Osteoblast (primary cell): ENCODE measurements around the gene MYB. TPM values are rescaled to one million over a fixed set of nuclear protein-coding genes. Genes with fewer than 3 reads are reported as not detected.

ENCODE experiments used
- DNase-seq: peaks from one replicate; pipeline ENCODE4 v3.0.0; 2011; ENCODE audit warnings: low spot score, mixed read lengths; ENCODE audit not compliant: insufficient read length; ENCODE audit errors: missing footprints
- H2AFZ ChIP-seq: 2 replicates; pipeline ENCODE4 v1.6.0; 2011; ENCODE audit warnings: mild to moderate bottlenecking, low read length
- H3K27ac ChIP-seq: 2 replicates; pipeline ENCODE4 v1.5.1; 2011; ENCODE audit warnings: mild to moderate bottlenecking, low read depth, low read length, moderate library complexity
- H3K27me3 ChIP-seq: 2 replicates; pipeline ENCODE4 v1.6.0; 2012; ENCODE audit warnings: mild to moderate bottlenecking, control low read depth, inconsistent platforms, low read length, moderate library complexity; ENCODE audit not compliant: insufficient read depth
- H3K36me3 ChIP-seq: 2 replicates; pipeline ENCODE4 v1.5.1; 2011; ENCODE audit warnings: mild to moderate bottlenecking, low read length, control low read depth, moderate library complexity; ENCODE audit not compliant: insufficient read depth
- H3K4me1 ChIP-seq: 2 replicates; pipeline ENCODE4 v1.5.1; 2011; ENCODE audit warnings: mild to moderate bottlenecking, low read length, control low read depth, moderate library complexity; ENCODE audit not compliant: insufficient read depth
- H3K4me2 ChIP-seq: 2 replicates; pipeline ENCODE4 v1.6.0; 2011; ENCODE audit warnings: mild to moderate bottlenecking, low read length; ENCODE audit not compliant: insufficient read depth
- H3K4me3 ChIP-seq: fragments of 200-600 bp; sonication (generic); 3 replicates; pipeline ENCODE4 v1.5.1; 2012; ENCODE audit warnings: mild to moderate bottlenecking, low read length, inconsistent platforms; ENCODE audit not compliant: insufficient read depth
- H3K79me2 ChIP-seq: 2 replicates; pipeline ENCODE4 v1.6.0; 2012; ENCODE audit warnings: mild to moderate bottlenecking, low read length, control low read depth, inconsistent platforms; ENCODE audit not compliant: insufficient read depth
- H3K9me3 ChIP-seq: 2 replicates; pipeline ENCODE4 v1.5.1; 2011; ENCODE audit warnings: low read depth, low read length, control low read depth
- H4K20me1 ChIP-seq: 2 replicates; pipeline ENCODE4 v1.6.0; 2012; ENCODE audit warnings: mild to moderate bottlenecking, low read length, control low read depth; ENCODE audit not compliant: insufficient read depth
- total RNA-seq: library from RNA; depleted of rRNA; stranded (reverse); fragments of >200 nt; gene quantifications from 2 replicates; pipeline ENCODE4 v1.2.3, GENCODE V29; 2012
- TF ChIP-seq, protein P1 (sequence below): IDR thresholded peaks from 2 replicates; pipeline ENCODE4 v1.5.1; 2011; ENCODE audit warnings: mild to moderate bottlenecking, low read depth, low read length, moderate library complexity; ENCODE audit errors: extremely low read depth

MYB gene
- total RNA-seq, 1 donor, result 0.36 TPM

DNA sequence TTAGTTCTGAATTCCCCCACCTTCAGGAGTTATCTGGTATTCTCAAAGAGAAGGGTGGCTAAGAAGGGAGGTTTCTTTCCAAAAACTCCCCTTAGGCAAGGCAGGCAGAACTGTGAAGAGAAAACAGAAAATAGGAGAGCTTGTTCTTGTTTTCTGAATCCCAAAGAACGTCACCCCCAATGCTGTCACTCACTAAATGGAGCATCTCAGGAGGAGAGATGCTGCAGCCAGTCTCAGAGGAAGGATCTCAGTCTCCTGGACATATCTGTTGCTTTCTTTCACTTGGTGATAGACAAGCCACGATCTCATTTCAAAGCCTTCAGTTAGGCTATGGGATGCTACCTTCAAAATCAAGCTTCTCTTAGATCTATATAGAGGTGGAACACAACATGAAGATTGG, 16.1 kb upstream of the MYB start:
- TF ChIP-seq, protein P1, sequence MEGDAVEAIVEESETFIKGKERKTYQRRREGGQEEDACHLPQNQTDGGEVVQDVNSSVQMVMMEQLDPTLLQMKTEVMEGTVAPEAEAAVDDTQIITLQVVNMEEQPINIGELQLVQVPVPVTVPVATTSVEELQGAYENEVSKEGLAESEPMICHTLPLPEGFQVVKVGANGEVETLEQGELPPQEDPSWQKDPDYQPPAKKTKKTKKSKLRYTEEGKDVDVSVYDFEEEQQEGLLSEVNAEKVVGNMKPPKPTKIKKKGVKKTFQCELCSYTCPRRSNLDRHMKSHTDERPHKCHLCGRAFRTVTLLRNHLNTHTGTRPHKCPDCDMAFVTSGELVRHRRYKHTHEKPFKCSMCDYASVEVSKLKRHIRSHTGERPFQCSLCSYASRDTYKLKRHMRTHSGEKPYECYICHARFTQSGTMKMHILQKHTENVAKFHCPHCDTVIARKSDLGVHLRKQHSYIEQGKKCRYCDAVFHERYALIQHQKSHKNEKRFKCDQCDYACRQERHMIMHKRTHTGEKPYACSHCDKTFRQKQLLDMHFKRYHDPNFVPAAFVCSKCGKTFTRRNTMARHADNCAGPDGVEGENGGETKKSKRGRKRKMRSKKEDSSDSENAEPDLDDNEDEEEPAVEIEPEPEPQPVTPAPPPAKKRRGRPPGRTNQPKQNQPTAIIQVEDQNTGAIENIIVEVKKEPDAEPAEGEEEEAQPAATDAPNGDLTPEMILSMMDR, result no peak
- Histone ChIP-seq H2AFZ (peak overlapping the region; percentile 18), H3K4me1 (no peaks in the 10 kb centered on the region), H3K9me3 (no peaks in the 10 kb centered on the region), H3K4me2 (no peak overlapping the region), H3K27me3 (no peaks in the 10 kb centered on the region), H3K79me2 (no peaks in the 10 kb centered on the region), H3K27ac (no peak overlapping the region), H4K20me1 (no peaks in the 10 kb centered on the region), H3K4me3 (no peak overlapping the region), H3K36me3 (no peaks in the 10 kb centered on the region)
- no peak for DNase-seq

DNA sequence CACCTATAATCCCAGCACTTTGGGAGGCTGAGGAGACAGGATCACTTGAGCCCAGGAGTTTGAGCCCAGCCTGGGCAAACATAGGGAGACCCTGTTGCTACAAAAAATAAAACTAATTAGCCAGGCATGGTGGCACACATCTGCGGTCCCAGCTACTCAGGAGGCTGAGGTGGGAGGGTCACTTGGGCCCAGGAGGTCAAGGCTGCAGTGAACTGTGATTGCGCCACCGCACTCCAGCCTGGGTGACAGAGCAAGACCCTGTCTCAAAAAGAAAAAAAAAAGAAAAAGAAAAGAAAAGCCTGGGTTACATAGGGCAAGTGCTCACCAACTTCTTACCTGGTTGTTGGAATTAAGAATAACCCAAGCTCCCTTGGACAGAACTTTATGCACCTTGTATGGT, 14.6 kb upstream of the MYB start:
- Histone ChIP-seq H3K4me2 (no peak overlapping the region), H2AFZ (no peak overlapping the region), H3K27ac (no peak overlapping the region), H3K4me3 (no peak overlapping the region), H3K79me2 (no peaks in the 10 kb centered on the region), H3K9me3 (no peaks in the 10 kb centered on the region), H3K4me1 (no peaks in the 10 kb centered on the region), H3K27me3 (no peaks in the 10 kb centered on the region), H4K20me1 (no peaks in the 10 kb centered on the region), H3K36me3 (no peaks in the 10 kb centered on the region)
- TF ChIP-seq, protein P1, result no peak
- DNase-seq, result no peak

DNA sequence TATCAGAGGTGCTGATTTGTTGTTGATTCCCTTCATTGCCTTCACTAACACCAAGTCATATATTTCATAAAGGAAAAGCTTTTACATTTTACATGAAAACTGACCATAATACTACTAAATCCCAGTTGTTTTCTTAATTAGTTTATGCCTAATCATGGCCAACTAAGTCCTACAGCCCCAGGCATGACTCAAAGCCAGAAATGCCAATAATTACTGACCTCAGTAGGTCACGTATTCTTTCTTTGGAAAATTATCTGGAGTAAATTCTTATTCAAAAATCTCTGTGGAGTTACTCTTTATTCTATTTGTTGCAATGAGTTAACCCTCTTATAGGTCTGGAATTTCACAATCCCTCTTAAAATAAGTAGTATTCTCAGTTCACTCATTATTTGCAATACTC, 13.5 kb upstream of the MYB start:
- H3K79me2 ChIP-seq, result no peaks in the 10 kb centered on the region
- no peaks in the 10 kb centered on the region for H3K4me1 ChIP-seq
- H3K27me3 ChIP-seq, result no peaks in the 10 kb centered on the region
- DNase-seq, result no peak
- TF ChIP-seq, protein P1, result no peak
- H3K4me3 ChIP-seq, result no peak overlapping the region
- no peak overlapping the region for H2AFZ ChIP-seq
- H3K9me3 ChIP-seq, result no peaks in the 10 kb centered on the region
- H3K36me3 ChIP-seq, result no peaks in the 10 kb centered on the region
- no peak overlapping the region for H3K27ac ChIP-seq
- H4K20me1 ChIP-seq, result no peaks in the 10 kb centered on the region
- H3K4me2 ChIP-seq, result no peak overlapping the region

DNA sequence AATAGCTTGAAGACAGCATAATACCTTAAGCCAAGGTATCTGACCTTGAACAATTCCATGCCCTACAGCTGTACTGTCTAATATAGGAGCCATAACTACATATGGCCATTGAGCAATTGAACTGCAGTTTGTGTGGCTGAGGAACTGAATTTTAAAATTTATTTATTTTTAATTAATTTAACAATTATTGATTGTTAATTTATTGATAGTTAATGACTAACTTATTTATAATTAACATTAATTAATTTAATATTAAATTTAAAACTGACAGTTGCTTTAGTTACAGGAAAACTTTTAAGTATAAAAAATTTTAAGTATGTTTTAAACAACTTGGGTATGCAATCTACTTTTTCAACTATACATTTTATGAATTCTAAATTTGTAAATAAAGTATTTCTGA, 12.3 kb upstream of the MYB start:
- no peak for DNase-seq
- Histone ChIP-seq H3K4me2 (no peak overlapping the region), H3K79me2 (no peaks in the 10 kb centered on the region), H4K20me1 (no peaks in the 10 kb centered on the region), H3K27ac (no peak overlapping the region), H3K4me3 (no peak overlapping the region), H3K27me3 (no peaks in the 10 kb centered on the region), H3K4me1 (no peaks in the 10 kb centered on the region), H3K9me3 (no peaks in the 10 kb centered on the region), H3K36me3 (no peaks in the 10 kb centered on the region), H2AFZ (no peak overlapping the region)
- TF ChIP-seq, protein P1, result no peak
